ENCODE data around the gene TUBA1C.

TUBA1C gene

GRCh38 chr12:49227713-49228112 lies 37.2 kb upstream of the TUBA1C start:
- H3K4me3 ChIP-seq (ENCODE audit: low read depth, low read length), result no peak overlapping the region
- TF ChIP-seq CTCF (IDR thresholded peaks at IDR 0.05; ENCODE audit: borderline replicate concordance, insufficient read depth, low read depth, low read length), result no peak

DNA sequence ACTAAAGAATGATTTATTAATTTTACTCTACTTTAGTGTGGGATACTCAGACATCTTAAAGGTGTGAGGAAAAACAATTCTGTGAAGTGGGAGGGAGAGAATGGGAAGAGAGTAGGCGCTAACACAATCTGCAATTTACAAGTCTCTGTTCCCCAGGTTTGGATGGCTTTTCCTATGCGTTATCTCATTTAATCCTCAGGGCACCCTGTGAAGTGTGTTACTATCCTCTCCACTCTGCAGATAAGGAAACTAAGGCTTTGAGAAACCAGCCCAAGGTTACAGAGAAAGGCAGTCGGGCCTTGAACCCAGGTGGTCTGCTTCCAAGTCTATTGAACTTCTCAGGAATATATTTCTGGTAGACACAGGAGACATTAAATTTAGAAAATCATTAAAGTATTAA lies 36.2 kb upstream of the TUBA1C start:
- no peak overlapping the region for H3K4me3 ChIP-seq (ENCODE audit: low read depth, low read length)
- TF ChIP-seq CTCF (IDR thresholded peaks at IDR 0.05; ENCODE audit: borderline replicate concordance, insufficient read depth, low read depth, low read length), result no peak

DNA sequence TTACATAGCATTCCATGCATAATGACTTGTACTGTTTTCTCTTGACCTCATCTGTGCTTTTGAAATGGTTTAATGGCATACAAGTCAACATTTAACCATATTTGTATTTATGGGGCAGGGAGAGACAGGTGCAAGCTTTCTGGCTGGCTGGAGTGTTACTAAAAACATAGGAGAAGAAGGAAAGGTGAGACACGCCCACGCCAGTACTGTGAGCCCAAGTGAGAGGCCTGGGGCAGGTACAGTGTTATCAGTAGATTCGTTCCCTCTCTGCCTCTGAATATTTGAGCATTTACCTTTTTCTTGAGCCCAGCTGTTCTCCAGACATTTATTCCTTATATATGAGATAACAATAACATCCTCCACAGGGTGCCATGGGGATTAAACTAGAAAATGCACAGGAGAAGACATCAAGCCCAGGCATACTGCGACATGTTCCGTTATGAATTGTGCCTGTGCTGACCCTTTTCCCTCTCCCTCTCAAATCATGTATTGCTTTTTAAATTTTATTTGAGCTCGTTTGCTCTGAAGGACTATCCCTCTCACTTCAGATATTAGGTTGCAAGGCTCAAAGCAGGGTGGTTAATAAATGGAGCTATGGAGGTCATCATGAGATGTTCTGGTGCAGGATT lies 34.6 kb upstream of the TUBA1C start:
- no peak for TF ChIP-seq CTCF (IDR thresholded peaks at IDR 0.05; ENCODE audit: borderline replicate concordance, insufficient read depth, low read depth, low read length)
- no peak overlapping the region for H3K4me3 ChIP-seq (ENCODE audit: low read depth, low read length)

- TF ChIP-seq CTCF (IDR thresholded peaks at IDR 0.05; ENCODE audit: borderline replicate concordance, insufficient read depth, low read depth, low read length), result no peak
- no peak overlapping the region for H3K4me3 ChIP-seq (ENCODE audit: low read depth, low read length)
Observed at GRCh38 chr12:49230805-49231194, 34.1 kb upstream of the TUBA1C start.

DNA sequence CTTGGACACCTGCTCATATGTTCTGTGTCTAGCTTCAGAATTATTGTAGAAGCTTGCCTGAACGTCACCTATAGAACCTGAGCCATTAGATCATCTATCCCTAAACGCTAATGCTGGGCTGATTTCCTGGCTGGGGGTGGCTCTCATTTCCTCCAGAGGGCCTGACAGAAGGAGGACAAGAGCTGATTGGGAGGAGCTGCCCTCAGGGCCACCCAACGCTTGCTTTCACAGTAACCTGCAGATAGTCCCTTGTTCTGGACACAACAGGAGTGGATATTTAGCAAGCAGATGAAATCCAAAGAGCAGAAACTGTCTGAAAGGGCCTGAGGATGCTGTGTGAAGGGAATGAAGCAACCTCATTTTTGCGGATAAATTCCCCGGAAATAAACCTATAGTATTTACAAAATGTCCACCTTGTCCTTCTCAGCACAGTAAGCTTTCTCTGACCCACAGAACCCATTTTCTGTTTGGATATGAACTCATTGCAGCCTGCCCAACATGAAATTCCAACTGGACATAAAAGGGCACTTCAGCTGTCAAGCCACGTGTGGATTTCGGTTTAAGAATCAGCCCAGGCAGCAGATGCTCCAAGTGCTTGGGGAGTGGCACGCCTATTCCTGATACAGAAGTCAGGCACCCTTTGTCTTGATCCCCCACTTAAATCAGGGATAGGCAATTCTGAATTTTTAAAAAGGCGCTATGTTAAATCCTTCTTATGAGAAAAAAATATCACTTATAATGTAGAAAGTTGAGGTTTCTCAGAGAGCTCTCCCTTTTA lies 32.8 kb upstream of the TUBA1C start:
- no peak overlapping the region for H3K4me3 ChIP-seq (ENCODE audit: low read depth, low read length)
- no peak for TF ChIP-seq CTCF (IDR thresholded peaks at IDR 0.05; ENCODE audit: borderline replicate concordance, insufficient read depth, low read depth, low read length)

DNA sequence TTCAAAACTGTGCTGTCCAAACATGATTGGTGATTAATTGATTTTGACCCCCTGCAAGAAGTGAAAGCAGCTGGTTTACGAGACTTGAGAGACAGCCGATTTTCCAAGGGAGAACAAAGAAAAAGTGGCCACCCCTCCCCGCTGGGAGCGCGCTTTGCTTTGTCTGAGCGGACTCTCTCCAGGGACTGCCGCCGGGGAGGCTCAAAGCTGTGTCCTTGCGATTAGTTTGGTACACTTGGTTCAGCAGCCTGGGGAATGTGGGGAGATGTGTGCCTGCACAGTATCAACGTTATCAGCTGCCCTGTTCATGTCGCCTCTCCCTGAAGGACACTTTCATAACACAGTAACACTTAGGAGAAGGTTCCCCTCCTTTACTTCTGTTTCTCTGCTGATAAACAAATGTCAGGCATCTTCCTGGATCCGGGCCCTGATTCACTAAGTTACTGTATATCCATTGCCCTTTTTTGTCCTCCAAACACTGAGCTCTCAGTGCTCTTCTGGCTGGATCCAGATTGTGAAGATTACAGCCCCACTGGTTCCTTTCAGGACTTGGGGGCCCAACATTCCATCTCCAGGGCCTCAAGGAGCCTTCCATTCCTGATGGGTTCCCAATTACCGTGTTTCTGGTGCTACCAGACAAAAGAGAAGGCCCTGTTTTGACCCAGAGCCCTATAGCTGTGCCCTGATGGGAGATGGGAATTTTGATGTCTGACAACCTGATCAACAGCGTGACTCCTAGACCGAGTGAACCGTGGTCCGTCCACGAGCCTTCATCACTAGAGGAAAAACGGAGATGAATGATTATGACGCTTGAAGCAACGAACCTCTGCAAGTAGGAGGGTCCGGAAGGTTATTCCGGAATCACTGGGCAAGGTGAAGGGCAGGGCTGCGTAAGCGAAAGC lies 31.7 kb upstream of the TUBA1C start:
- H3K4me3 ChIP-seq (ENCODE audit: low read depth, low read length), result no peak overlapping the region
- TF ChIP-seq CTCF (IDR thresholded peaks at IDR 0.05; ENCODE audit: borderline replicate concordance, insufficient read depth, low read depth, low read length), result no peak
